K562 (cell line): ENCODE results near the gene RCE1. TPM values are rescaled to one million over a fixed set of nuclear protein-coding genes. Genes with fewer than 3 reads are reported as not detected.

Source experiments
- ATAC-seq: fragments of 200-7000 bp; cut with Tn5 transposase; 3 replicates; pipeline ENCODE4 v1.9.1; 2020; ENCODE audit warnings: moderate library complexity
- BruUV-seq: library from RNA; stranded (reverse); fragments of 400-500 nt; replicated peaks from 2 replicates; lab custom pipeline; 2021; lab: Mats Ljungman, UMichigan
- CTCF ChIA-PET: fragments of 300-600 bp; formaldehyde crosslinking; extraction: SDS; loops from one replicate; lab custom pipeline; 2021; ENCODE audit warnings: low intra/inter-chr PET ratio; lab: Yijun Ruan, JAX
- POLR2A ChIA-PET: fragments of 300-600, 350-650 bp; sonication (Branson Sonifier 250); formaldehyde crosslinking; extraction: SDS; loops from one replicate; lab custom pipeline; 2021; ENCODE audit warnings: antibody characterized with exemption, inconsistent platforms; lab: Yijun Ruan, JAX
- DNase-seq, 4 experiments: peaks; one replicate each; pipeline versions ENCODE4 v3.0.0 to v3.0.0-alpha.2; 2011 to 2018; ENCODE audit warnings: low spot score in 3 of 4, mixed read lengths in 3 of 4; ENCODE audit errors: extremely low read depth in 1 of 4
- FAIRE-seq: peaks from 2 replicates; lab custom pipeline; 2011; peaks lifted over from hg19 to GRCh38; lab: Jason Lieb, UNC
- H2AFZ ChIP-seq: 2 replicates; pipeline ENCODE4 v1.6.0; 2011; ENCODE audit warnings: low read depth, low read length, control low read depth, inconsistent platforms
- H3K27ac ChIP-seq: fragments of 200-600 bp; 3 replicates; pipeline ENCODE4 v1.8.0; 2011; ENCODE audit warnings: low read depth, mild to moderate bottlenecking, control low read depth, inconsistent platforms, low read length, moderate library complexity, mixed read lengths; ENCODE audit errors: extremely low read depth
- H3K27me3 ChIP-seq, 2 experiments: fragments of 300-600 bp in 1 of 2; 2 replicates in 1 of 2; 3 replicates in 1 of 2; pipeline versions ENCODE4 v1.6.0 to v1.8.0; 2011; ENCODE audit warnings: inconsistent platforms in 2 of 2, low read length in 2 of 2, mild to moderate bottlenecking in 1 of 2, mixed read lengths in 1 of 2, moderate library complexity in 1 of 2; ENCODE audit not compliant: control insufficient read depth in 2 of 2, insufficient read depth in 2 of 2
- H3K36me3 ChIP-seq: fragments of 300-600 bp; 3 replicates; pipeline ENCODE4 v1.8.0; 2011; ENCODE audit warnings: mild to moderate bottlenecking, low read length, inconsistent platforms; ENCODE audit not compliant: control insufficient read depth, insufficient read depth
- H3K4me1 ChIP-seq, 2 experiments: fragments of 200-600 bp in 1 of 2; replicated peaks in 1 of 2; 2 replicates in 1 of 2; 3 replicates in 1 of 2; pipeline versions ENCODE4 v1.5.1 to v1.8.0; 2011; ENCODE audit warnings: inconsistent platforms in 2 of 2, low read length in 2 of 2, mild to moderate bottlenecking in 1 of 2, mixed read lengths in 1 of 2, moderate library complexity in 1 of 2; ENCODE audit not compliant: control insufficient read depth in 2 of 2, insufficient read depth in 2 of 2
- H3K4me2 ChIP-seq: 2 replicates; pipeline ENCODE4 v1.6.1; 2011; ENCODE audit warnings: low read length, control low read depth, inconsistent platforms, mixed read lengths; ENCODE audit not compliant: insufficient read depth
- H3K4me3 ChIP-seq: fragments of 200-600 bp; sonication (generic), shearing (Covaris generic); 2 replicates; pipeline ENCODE4 v1.5.1; 2016; ENCODE audit warnings: control low read depth, inconsistent platforms
- H3K79me2 ChIP-seq: fragments of 200-600 bp; 3 replicates; pipeline ENCODE4 v1.8.0; 2011; ENCODE audit warnings: low read length, inconsistent platforms; ENCODE audit not compliant: control insufficient read depth, insufficient read depth
- H3K9ac ChIP-seq, 2 experiments: 2 replicates each; pipeline versions ENCODE4 v1.6.0 to v1.6.1; 2011; ENCODE audit warnings: low read depth in 2 of 2, low read length in 2 of 2, control low read depth in 1 of 2, inconsistent platforms in 1 of 2, mild to moderate bottlenecking in 1 of 2, mixed read lengths in 1 of 2; ENCODE audit not compliant: insufficient read depth in 1 of 2
- H3K9me1 ChIP-seq: one replicate; pipeline ENCODE4 v1.6.0; 2011; ENCODE audit warnings: inconsistent platforms, mild to moderate bottlenecking, low read length, moderate library complexity; ENCODE audit not compliant: control insufficient read depth, insufficient read depth
- H3K9me3 ChIP-seq: replicated peaks from 2 replicates; pipeline ENCODE4 v1.5.1; 2011; ENCODE audit warnings: low read depth, low read length, inconsistent platforms; ENCODE audit not compliant: control insufficient read depth, insufficient read depth
- H4K20me1 ChIP-seq: replicated peaks from 2 replicates; pipeline ENCODE4 v1.6.1; 2011; ENCODE audit warnings: low read length, inconsistent platforms, mixed read lengths; ENCODE audit not compliant: control insufficient read depth, insufficient read depth
- ZNF766 ChIP-seq: fragments of 200-800 bp; sonication (Bioruptor generic); conservative IDR thresholded peaks from 2 replicates; pipeline ENCODE4 v1.6.1; 2016; ENCODE audit warnings: missing genetic modification characterization, missing compliant biosample characterization
- WGBS: fragments of 100-300 bp; shearing (Covaris generic); methylation state at CpG from one replicate; pipeline ENCODE4 v1.1.6; 2016; ENCODE audit warnings: low coverage, mixed read lengths; ENCODE audit not compliant: insufficient coverage; ENCODE audit errors: missing lambda C conversion rate; 5-methylcytosine and 5-hydroxymethylcytosine counted together
- in situ Hi-C: fragments of 300-500 bp; cut with MboI; formaldehyde crosslinking; loops from 4 replicates; pipeline ENCODE4 v1.15.0; 2018; ENCODE audit warnings: inconsistent platforms, mixed read lengths
- intact Hi-C: fragments of 100-400 bp; cut with micrococcal nuclease; formaldehyde crosslinking; loops from 2 replicates; pipeline ENCODE4 v1.14.2; 2022
- polyA plus RNA-seq, 8 experiments: library from polyadenylated mRNA; depleted of rRNA in 4 of 8; stranded (reverse) in 5 of 8; unstranded in 3 of 8; fragments of >200 nt; fragmentation: Nextera tagmentation in 2 of 8; fragmentation: Illumina TruSeq in 1 of 8; extraction: Ambion mirVana in 2 of 8; extraction: Trizol in 1 of 8; gene quantifications; 2 replicates each; pipeline versions ENCODE4 v1.2.1 to v1.2.3, GENCODE V29; 2011 to 2014; ENCODE audit warnings: inconsistent platforms in 1 of 8, missing spikeins in 1 of 8
- total RNA-seq, 7 experiments: library from RNA; depleted of rRNA in 6 of 7; stranded (reverse); fragments of >200 nt in 6 of 7; fragmentation: Illumina TruSeq in 2 of 7; extraction: Trizol in 2 of 7; gene quantifications; 2 replicates each; pipeline versions ENCODE4 v1.2.1 to v1.2.3, GENCODE V29; 2011 to 2021; ENCODE audit warnings: low replicate concordance in 1 of 7
- TF ChIP-seq, protein P1 (sequence below): IDR thresholded peaks from 3 replicates; pipeline ENCODE4 v1.6.1; 2011; ENCODE audit warnings: borderline replicate concordance, mild to moderate bottlenecking, moderate library complexity; ENCODE audit not compliant: insufficient read length; ENCODE audit errors: extremely low read depth

The RCE1 gene
- total and polyA plus RNA-seq, 9 of the 15 experiments (the other 6 are each of a cell fraction or from before 2014, with no cell fraction given), result 0.75 to 41.5 (median 15.1) TPM

DNA sequence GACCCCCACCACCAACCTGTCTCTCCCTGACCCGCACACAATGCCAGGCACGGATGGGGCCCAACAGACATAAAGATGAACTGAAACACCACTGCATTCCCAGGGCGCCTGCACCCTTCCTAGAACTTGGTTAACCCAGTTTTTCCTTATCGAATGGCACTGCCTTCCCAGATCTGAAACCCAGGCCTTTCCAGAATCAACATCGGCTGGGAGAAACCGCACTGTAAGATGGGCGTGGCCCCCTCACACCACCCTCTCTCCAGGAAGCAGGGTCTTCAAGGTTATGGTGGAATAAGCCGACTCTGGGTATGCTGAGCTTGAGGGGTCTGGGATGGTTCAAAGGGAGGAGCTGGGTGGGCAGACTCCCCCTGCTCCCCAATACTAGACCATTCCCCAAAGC lies 36.8 kb downstream of the RCE1 start:
- Histone ChIP-seq H3K9ac (peak overlapping the region in 1 of 2 experiments; percentile 87; a peak in 2 of 4 replicates), H3K4me1 (peaks cover 10 to 54% of the 10 kb centered on the region in 2 experiments; a peak in 4 of 5 replicates), H3K27me3 (no peaks in the 10 kb centered on the region), H3K36me3 (no peaks in the 10 kb centered on the region), H3K27ac (no peak overlapping the region), H2AFZ (no peak overlapping the region), H3K79me2 (no peaks in the 10 kb centered on the region), H3K4me2 (no peak overlapping the region; the same call in 1 of the 2 replicates), H3K9me1 (no peaks in the 10 kb centered on the region), H3K4me3 (no peak overlapping the region), H4K20me1 (0 out of 2 replicates have a peak, but pooled peaks cover 3% of the 10 kb centered on the region), H3K9me3 (no peaks in the 10 kb centered on the region)
- FAIRE-seq (no peak), ATAC-seq (no peak), DNase-seq (no peak)
- ChIA-PET CTCF (interaction anchor here (1.4 kb wide), 1 partner anchor 185 kb away, joined by 3 read pairs; no protein-coding TSS in a partner anchor), POLR2A (interaction anchor here (0.5 kb wide), 1 partner anchor 663 kb away, joined by 3 read pairs; no protein-coding TSS in a partner anchor)
- in situ Hi-C loops (no loop called here), intact Hi-C loops (no loop called here)
- 56% methylated on average over 8 of the region's 8 CpGs for WGBS
- TF ChIP-seq ZNF766 (CRISPR knock-in tag), result 0 out of 2 replicates have a peak, but pooled peaks have one; percentile 19
- TF ChIP-seq, protein P1, sequence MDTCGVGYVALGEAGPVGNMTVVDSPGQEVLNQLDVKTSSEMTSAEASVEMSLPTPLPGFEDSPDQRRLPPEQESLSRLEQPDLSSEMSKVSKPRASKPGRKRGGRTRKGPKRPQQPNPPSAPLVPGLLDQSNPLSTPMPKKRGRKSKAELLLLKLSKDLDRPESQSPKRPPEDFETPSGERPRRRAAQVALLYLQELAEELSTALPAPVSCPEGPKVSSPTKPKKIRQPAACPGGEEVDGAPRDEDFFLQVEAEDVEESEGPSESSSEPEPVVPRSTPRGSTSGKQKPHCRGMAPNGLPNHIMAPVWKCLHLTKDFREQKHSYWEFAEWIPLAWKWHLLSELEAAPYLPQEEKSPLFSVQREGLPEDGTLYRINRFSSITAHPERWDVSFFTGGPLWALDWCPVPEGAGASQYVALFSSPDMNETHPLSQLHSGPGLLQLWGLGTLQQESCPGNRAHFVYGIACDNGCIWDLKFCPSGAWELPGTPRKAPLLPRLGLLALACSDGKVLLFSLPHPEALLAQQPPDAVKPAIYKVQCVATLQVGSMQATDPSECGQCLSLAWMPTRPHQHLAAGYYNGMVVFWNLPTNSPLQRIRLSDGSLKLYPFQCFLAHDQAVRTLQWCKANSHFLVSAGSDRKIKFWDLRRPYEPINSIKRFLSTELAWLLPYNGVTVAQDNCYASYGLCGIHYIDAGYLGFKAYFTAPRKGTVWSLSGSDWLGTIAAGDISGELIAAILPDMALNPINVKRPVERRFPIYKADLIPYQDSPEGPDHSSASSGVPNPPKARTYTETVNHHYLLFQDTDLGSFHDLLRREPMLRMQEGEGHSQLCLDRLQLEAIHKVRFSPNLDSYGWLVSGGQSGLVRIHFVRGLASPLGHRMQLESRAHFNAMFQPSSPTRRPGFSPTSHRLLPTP, result no peak
- BruUV-seq, result no TSS peak
